HEK293 (cell line): ENCODE data around the gene RSPRY1.

Source experiments
- CTCF ChIA-PET: fragments of 350-600 bp; formaldehyde crosslinking; extraction: SDS; loops from one replicate; lab custom pipeline; 2021; ENCODE audit warnings: antibody characterized with exemption; lab: Yijun Ruan, JAX
- POLR2A ChIA-PET: fragments of 300-600 bp; formaldehyde crosslinking; extraction: SDS; loops from one replicate; lab custom pipeline; 2020; ENCODE audit warnings: antibody characterized with exemption, inconsistent platforms; lab: Yijun Ruan, JAX
- H3K27ac ChIP-seq: fragments of 200-500 bp; sonication (Bioruptor generic); 2 replicates; pipeline ENCODE4 v1.5.1; 2014; ENCODE audit warnings: low read depth, low read length, control low read depth, inconsistent platforms; ENCODE audit errors: extremely low read depth
- H3K36me3 ChIP-seq, 2 experiments: fragments of 200-500 bp in 1 of 2; sonication (Bioruptor generic) in 1 of 2; 1 replicate in 1 of 2; 2 replicates in 1 of 2; pipeline ENCODE4 v1.5.1; 2014 to 2017; ENCODE audit warnings: inconsistent platforms in 2 of 2, low read length in 2 of 2; ENCODE audit not compliant: control insufficient read depth in 2 of 2, insufficient read depth in 1 of 2
- H3K4me1 ChIP-seq: fragments of 200-500 bp; sonication (Bioruptor generic); 2 replicates; pipeline ENCODE4 v1.5.1; 2014; ENCODE audit warnings: mild to moderate bottlenecking, low read length, inconsistent platforms; ENCODE audit not compliant: control insufficient read depth, insufficient read depth
- H3K4me3 ChIP-seq: 2 replicates; pipeline ENCODE4 v1.5.1; 2011; ENCODE audit warnings: low read depth, mild to moderate bottlenecking, control low read depth, low read length, moderate library complexity
- H3K9me3 ChIP-seq: fragments of 200-500 bp; sonication (Bioruptor generic); 2 replicates; pipeline ENCODE4 v1.5.1; 2014; ENCODE audit warnings: low read depth, low read length, inconsistent platforms; ENCODE audit not compliant: control insufficient read depth, insufficient read depth
- HOXC10 ChIP-seq: sonication (generic); formaldehyde crosslinking; IDR thresholded peaks from 2 replicates; pipeline ENCODE4 v1.8.1; 2023; ENCODE audit warnings: mild to moderate bottlenecking, missing genetic modification reagents
- PATZ1 ChIP-seq: fragments of 450-650 bp; formaldehyde crosslinking; IDR thresholded peaks from 2 replicates; pipeline ENCODE4 v1.5.1; 2016; ENCODE audit warnings: missing biosample characterization, missing genetic modification characterization
- SP7 ChIP-seq: fragments of 450-650 bp; formaldehyde crosslinking; IDR thresholded peaks from 2 replicates; pipeline ENCODE4 v1.5.1; 2016; ENCODE audit warnings: missing biosample characterization, missing genetic modification characterization
- ZBTB26 ChIP-seq: fragments of 450-650 bp; formaldehyde crosslinking; optimal IDR thresholded peaks from 2 replicates; pipeline ENCODE3; 2016; ENCODE audit warnings: missing biosample characterization, mild to moderate bottlenecking, missing genetic modification characterization
- ZBTB6 ChIP-seq: fragments of 450-650 bp; formaldehyde crosslinking; IDR thresholded peaks from 2 replicates; pipeline ENCODE4 v1.5.1; 2017; ENCODE audit warnings: missing biosample characterization, missing genetic modification characterization
- ZNF24 ChIP-seq: fragments of 450-650 bp; formaldehyde crosslinking; IDR thresholded peaks from 2 replicates; pipeline ENCODE4 v1.5.1; 2016; ENCODE audit warnings: missing biosample characterization, missing genetic modification characterization
- ZNF324 ChIP-seq: fragments of 450-650 bp; formaldehyde crosslinking; IDR thresholded peaks from 2 replicates; pipeline ENCODE4 v1.5.1; 2016; ENCODE audit warnings: missing biosample characterization, missing genetic modification characterization
- ZNF354C ChIP-seq: fragments of 450-650 bp; formaldehyde crosslinking; IDR thresholded peaks from 2 replicates; pipeline ENCODE4 v1.5.1; 2016; ENCODE audit warnings: missing biosample characterization, missing genetic modification characterization, low read depth, borderline replicate concordance
- ZNF530 ChIP-seq: fragments of 450-650 bp; formaldehyde crosslinking; IDR thresholded peaks from 2 replicates; pipeline ENCODE4 v1.5.1; 2016; ENCODE audit warnings: low read depth, missing biosample characterization, missing genetic modification characterization
- ZNF658 ChIP-seq: fragments of 450-650 bp; formaldehyde crosslinking; IDR thresholded peaks from 2 replicates; pipeline ENCODE4; 2016; ENCODE audit warnings: missing biosample characterization, missing genetic modification characterization
- ZNF664 ChIP-seq: fragments of 450-650 bp; formaldehyde crosslinking; IDR thresholded peaks from 2 replicates; pipeline ENCODE4 v1.5.1; 2016; ENCODE audit warnings: missing biosample characterization, missing genetic modification characterization
- ZNF701 ChIP-seq: fragments of 450-650 bp; formaldehyde crosslinking; IDR thresholded peaks from 2 replicates; pipeline ENCODE4 v1.5.1; 2016; ENCODE audit warnings: missing biosample characterization, missing genetic modification characterization
- ZNF792 ChIP-seq: fragments of 450-650 bp; formaldehyde crosslinking; IDR thresholded peaks from 2 replicates; pipeline ENCODE4 v1.5.1; 2016; ENCODE audit warnings: missing biosample characterization, missing genetic modification characterization
- ZSCAN23 ChIP-seq: fragments of 450-650 bp; formaldehyde crosslinking; IDR thresholded peaks from 2 replicates; pipeline ENCODE4 v1.5.1; 2016; ENCODE audit warnings: missing biosample characterization, missing genetic modification characterization
- ZSCAN30 ChIP-seq: fragments of 450-650 bp; IDR thresholded peaks from 2 replicates; pipeline ENCODE4 v1.5.1; 2018; ENCODE audit warnings: missing biosample characterization, mild to moderate bottlenecking, missing genetic modification characterization, moderate library complexity
- TF ChIP-seq, protein P1 (sequence below): fragments of 450-650 bp; formaldehyde crosslinking; IDR thresholded peaks from 2 replicates; pipeline ENCODE4 v1.5.1; 2016; ENCODE audit warnings: missing biosample characterization, missing genetic modification characterization
- TF ChIP-seq, protein P2 (sequence below): fragments of 450-650 bp; formaldehyde crosslinking; IDR thresholded peaks from 2 replicates; pipeline ENCODE4 v1.5.1; 2016; ENCODE audit warnings: missing biosample characterization, missing genetic modification characterization

The RSPRY1 gene

DNA sequence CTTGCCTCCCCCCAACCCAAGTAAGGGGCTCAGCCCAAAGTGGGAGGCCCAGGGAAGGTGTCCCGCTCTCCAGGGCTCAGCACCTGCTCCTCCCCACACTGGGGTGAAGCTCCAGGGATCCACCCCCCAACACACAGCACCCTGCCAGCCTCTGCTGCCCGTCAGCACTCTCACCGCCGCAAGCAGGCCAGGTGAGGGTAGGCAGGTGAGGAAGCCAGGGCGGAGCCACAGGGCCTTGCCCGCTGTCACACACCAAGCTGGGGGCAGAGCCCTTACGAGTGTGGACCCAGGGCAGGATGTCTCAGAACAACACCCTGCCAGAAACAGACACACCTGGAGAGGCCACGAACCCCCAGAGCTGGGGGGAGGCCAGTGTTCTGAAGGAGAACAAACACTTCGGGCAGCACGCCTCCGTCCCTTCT lies 78.8 kb downstream of the RSPRY1 start:
- POLR2A ChIA-PET = interaction anchor here (1.0 kb wide), 1 partner anchor 14 kb away, joined by 3 read pairs; no protein-coding TSS in a partner anchor
- H3K36me3 ChIP-seq = no peaks in the 10 kb centered on the region
- CTCF ChIA-PET = no interaction called here
- no peaks in the 10 kb centered on the region for H3K9me3 ChIP-seq
- no peak overlapping the region for H3K27ac ChIP-seq
- TF ChIP-seq ZSCAN23 (tag by site-specific recombination) = no peak
- TF ChIP-seq ZNF701 = no peak
- no peak for TF ChIP-seq ZNF324 (tag by site-specific recombination)
- TF ChIP-seq ZNF658 (tag by site-specific recombination) = no peak
- TF ChIP-seq ZBTB6 (tag by site-specific recombination) = no peak
- TF ChIP-seq, protein P1, sequence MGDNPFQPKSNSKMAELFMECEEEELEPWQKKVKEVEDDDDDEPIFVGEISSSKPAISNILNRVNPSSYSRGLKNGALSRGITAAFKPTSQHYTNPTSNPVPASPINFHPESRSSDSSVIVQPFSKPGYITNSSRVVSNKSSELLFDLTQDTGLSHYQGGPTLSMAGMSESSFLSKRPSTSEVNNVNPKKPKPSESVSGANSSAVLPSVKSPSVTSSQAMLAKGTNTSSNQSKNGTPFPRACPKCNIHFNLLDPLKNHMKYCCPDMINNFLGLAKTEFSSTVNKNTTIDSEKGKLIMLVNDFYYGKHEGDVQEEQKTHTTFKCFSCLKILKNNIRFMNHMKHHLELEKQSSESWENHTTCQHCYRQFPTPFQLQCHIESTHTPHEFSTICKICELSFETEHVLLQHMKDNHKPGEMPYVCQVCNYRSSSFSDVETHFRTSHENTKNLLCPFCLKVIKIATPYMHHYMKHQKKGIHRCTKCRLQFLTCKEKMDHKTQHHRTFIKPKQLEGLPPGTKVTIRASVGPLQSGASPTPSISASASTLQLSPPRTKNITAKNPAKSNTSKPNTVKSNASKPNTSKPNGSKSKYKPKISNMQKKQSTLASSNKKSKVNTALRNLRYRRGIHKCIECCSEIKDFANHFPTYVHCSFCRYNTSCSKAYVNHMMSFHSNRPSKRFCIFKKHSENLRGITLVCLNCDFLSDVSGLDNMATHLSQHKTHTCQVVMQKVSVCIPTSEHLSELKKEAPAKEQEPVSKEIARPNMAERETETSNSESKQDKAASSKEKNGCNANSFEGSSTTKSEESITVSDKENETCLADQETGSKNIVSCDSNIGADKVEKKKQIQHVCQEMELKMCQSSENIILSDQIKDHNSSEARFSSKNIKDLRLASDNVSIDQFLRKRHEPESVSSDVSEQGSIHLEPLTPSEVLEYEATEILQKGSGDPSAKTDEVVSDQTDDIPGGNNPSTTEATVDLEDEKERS = no peak
- no peak for TF ChIP-seq SP7 (tag by site-specific recombination)
- TF ChIP-seq PATZ1 (tag by site-specific recombination) = no peak
- TF ChIP-seq, protein P2, sequence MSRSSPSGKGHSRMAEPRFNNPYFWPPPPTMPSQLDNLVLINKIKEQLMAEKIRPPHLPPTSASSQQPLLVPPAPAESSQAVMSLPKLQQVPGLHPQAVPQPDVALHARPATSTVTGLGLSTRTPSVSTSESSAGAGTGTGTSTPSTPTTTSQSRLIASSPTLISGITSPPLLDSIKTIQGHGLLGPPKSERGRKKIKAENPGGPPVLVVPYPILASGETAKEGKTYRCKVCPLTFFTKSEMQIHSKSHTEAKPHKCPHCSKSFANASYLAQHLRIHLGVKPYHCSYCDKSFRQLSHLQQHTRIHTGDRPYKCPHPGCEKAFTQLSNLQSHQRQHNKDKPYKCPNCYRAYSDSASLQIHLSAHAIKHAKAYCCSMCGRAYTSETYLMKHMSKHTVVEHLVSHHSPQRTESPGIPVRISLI (tag by site-specific recombination) = no peak
- TF ChIP-seq ZBTB26 (tag by site-specific recombination) = no peak
- no peak for TF ChIP-seq ZNF530 (tag by site-specific recombination)
- no peak for TF ChIP-seq ZSCAN30 (tag by site-specific recombination)
- no peak for TF ChIP-seq HOXC10
- TF ChIP-seq ZNF792 (tag by site-specific recombination) = no peak
- no peak for TF ChIP-seq ZNF354C
- TF ChIP-seq ZNF24 (tag by site-specific recombination) = no peak
- TF ChIP-seq ZNF664 (tag by site-specific recombination) = no peak
- no peak overlapping the region for H3K4me3 ChIP-seq
- H3K4me1 ChIP-seq = peaks cover 4% of the 10 kb centered on the region
